HFF-Myc (cell line): ENCODE results near the gene NMNAT3.

ENCODE experiments used
- DNase-seq: peaks from one replicate; pipeline ENCODE4 v3.0.0-alpha.2; 2011; ENCODE audit warnings: low read depth; ENCODE audit errors: extremely low read depth
- H3K4me3 ChIP-seq: replicated peaks from 2 replicates; pipeline ENCODE4 v1.5.1; 2011; ENCODE audit warnings: low read depth, mild to moderate bottlenecking, control low read depth, low read length
- CTCF ChIP-seq: IDR thresholded peaks from 2 replicates; pipeline ENCODE4 v1.5.1; 2012; ENCODE audit warnings: mild to moderate bottlenecking, low read depth, low read length, control low read depth; ENCODE audit errors: missing control alignments

NMNAT3 gene

DNA sequence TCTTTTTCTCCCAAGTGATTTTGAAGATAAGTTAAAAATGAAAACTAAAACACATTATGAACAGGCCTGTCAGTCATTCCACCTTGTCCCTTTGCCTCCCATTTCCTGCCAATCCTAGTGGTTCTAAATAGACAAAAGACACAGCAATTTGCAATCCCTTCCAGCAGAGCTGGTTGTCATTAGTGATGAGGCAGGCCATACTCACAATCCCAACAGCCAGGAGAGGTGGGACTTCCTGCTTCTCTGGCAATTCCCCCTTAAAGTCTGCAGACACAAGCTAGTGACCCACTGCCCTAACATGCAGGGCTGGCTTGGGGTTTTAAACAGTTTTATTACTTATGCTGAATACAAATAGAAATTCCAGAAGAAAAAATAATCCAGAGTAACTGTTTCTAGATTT is 99.9 kb downstream of the NMNAT3 start:
- no peak for DNase-seq
- TF ChIP-seq CTCF = no peak

GRCh38 chr3:139577346-139577745 is 100.4 kb downstream of the NMNAT3 start:
- DNase-seq = no peak
- H3K4me3 ChIP-seq = no peak overlapping the region
- no peak for TF ChIP-seq CTCF

More for the DNA sequence above, 99.9 kb downstream of the NMNAT3 start:
- no peak overlapping the region for H3K4me3 ChIP-seq

DNA sequence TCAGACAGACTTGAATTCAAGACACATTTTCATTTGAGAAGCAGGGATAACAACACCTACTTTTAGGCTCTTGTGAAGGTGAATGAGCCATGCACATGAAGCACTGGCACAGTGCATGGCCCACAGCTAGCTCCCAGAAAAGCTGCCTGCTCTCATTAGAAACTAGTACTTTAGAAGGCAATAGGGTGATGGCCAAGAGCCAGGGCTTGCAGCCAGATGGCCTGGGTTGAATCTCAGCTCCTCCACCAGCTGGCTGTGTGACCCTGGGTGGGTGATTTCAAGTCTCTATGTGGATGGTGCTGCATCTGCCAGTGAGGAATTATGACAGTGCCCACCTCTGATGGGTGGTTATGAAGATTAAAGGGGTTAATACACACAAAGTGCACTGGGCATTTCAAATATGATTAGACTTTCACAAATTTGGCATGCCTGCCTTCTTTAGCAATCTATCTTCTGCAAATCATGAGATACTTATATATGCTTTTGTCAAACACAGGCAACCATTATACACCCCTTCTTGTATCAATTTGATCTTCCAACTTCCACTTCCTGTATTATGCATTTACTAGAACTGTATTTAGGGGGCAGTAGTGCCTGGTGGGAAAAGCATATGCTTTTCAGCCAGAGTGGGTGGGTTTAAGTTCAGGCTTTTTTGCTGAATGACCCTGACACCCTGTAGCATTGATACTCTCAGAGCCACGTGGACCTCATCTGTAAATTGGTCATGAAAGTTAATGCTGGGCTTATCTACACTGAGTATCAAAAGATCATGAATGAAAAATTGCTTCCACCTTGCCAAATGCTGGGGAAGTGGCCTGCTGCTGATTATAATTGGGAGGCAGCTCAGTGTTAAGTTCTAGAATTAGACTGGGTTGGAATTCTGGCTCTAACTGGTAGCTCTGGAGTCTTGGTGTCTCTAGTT is 103.5 kb downstream of the NMNAT3 start:
- DNase-seq = no peak
- TF ChIP-seq CTCF = no peak
- no peak overlapping the region for H3K4me3 ChIP-seq

DNA sequence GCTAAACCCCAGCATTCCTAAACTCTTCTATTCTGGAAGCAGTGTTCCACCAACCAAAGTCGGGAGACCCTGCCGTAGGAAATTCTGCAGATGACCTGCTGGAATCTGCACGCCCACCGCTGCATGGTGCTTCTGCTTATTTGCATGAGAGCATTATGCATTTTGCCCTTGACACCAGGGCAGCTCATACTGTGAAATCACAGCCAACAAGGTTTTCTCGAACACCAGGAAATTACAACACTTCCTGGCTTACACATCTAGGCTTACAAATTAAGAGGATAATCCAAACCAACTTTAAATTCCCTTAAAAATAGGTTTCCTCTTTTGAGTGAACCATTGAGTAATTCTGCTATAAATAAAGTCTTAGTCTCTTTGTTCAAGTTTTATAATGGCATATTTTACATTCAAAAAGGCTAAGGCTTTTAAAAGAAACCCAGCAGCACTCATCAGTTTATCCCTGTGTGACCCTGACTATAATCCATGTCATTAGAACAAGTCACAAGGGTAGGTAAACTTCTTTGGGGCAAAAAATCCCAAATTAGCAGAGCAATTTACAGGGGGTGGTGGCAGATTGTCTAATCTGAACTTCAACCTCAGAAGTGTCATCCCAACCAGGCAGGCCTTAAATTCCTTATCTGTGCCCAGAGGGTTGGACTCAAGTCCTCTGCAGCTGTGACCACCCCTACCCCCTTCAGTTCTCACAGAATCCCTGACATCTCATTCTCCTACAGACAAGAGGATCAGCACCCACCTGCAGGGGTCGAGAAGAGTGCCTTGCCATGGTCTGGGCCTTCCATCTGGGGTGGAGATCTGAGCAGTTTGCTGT is 104.7 kb downstream of the NMNAT3 start:
- no peak for TF ChIP-seq CTCF
- no peak overlapping the region for H3K4me3 ChIP-seq

GRCh38 chr3:139571711-139572110 is 106.1 kb downstream of the NMNAT3 start:
- no peak for DNase-seq
- no peak overlapping the region for H3K4me3 ChIP-seq
- TF ChIP-seq CTCF = no peak

More for the DNA sequence above, 104.7 kb downstream of the NMNAT3 start:
- no peak for DNase-seq

DNA sequence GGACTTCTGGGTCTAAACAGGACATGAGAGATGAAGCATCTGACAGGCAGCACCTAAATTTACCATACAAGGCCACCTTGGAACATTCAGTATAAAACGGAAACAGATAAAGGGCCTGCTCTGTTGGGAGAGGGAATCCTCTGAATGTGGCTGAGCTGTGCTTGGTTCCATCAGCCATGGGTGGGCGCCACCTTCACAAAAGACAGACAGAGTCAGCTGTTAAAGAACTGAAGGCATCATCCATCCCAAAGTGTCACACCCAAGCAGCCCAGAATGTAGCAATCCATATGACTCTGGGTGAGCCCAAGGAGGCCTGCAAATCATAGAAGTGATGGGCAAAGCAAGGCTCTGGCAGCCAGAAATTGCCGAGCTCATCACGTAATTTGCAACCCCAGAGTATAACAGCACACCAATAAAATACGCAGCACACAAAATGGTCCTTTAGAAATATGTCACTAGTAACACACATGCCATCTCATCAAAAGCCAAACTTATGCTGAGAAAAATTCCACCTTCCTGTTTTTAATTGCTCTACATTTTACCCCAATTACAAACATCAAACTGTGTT is 113.4 kb downstream of the NMNAT3 start:
- TF ChIP-seq CTCF = no peak
- DNase-seq = no peak
- H3K4me3 ChIP-seq = no peak overlapping the region
